Astrocyte (in vitro differentiated cells and primary cell): ENCODE data around the gene MAP4K2. TPM values are rescaled to one million over a fixed set of nuclear protein-coding genes. Genes with fewer than 3 reads are reported as not detected.

Source experiments
- DNase-seq: peaks from one replicate; pipeline ENCODE4 v3.0.0-alpha.2; 2010; ENCODE audit warnings: low read depth
- FAIRE-seq: peaks from 2 replicates; lab custom pipeline; 2011; peaks lifted over from hg19 to GRCh38; lab: Jason Lieb, UNC
- H2AFZ ChIP-seq: 2 replicates; pipeline ENCODE4 v1.6.0; 2012; ENCODE audit warnings: low read depth, low read length, inconsistent platforms
- H3K27ac ChIP-seq: 2 replicates; pipeline ENCODE4 v1.5.1; 2011; ENCODE audit warnings: low read depth, low read length, inconsistent platforms
- H3K27me3 ChIP-seq: 2 replicates; pipeline ENCODE4 v1.6.0; 2011; ENCODE audit warnings: low read length, inconsistent platforms; ENCODE audit not compliant: insufficient read depth
- H3K36me3 ChIP-seq: 2 replicates; pipeline ENCODE4 v1.5.1; 2011; ENCODE audit warnings: low read length, inconsistent platforms; ENCODE audit not compliant: insufficient read depth
- H3K4me1 ChIP-seq: 2 replicates; pipeline ENCODE4 v1.5.1; 2011; ENCODE audit warnings: low read length, inconsistent platforms; ENCODE audit not compliant: insufficient read depth
- H3K4me2 ChIP-seq: 2 replicates; pipeline ENCODE4 v1.6.0; 2012; ENCODE audit warnings: low read length, inconsistent platforms
- H3K4me3 ChIP-seq: 2 replicates; pipeline ENCODE4 v1.5.1; 2011; ENCODE audit warnings: low read depth, mild to moderate bottlenecking, low read length, inconsistent platforms; ENCODE audit not compliant: insufficient read depth
- H3K79me2 ChIP-seq: 2 replicates; pipeline ENCODE4 v1.6.0; 2012; ENCODE audit warnings: mild to moderate bottlenecking, low read length, inconsistent platforms; ENCODE audit not compliant: insufficient read depth
- H3K9ac ChIP-seq: 2 replicates; pipeline ENCODE4 v1.6.0; 2012; ENCODE audit warnings: mild to moderate bottlenecking, low read length, inconsistent platforms
- H3K9me3 ChIP-seq: 2 replicates; pipeline ENCODE4 v1.5.1; 2012; ENCODE audit warnings: low read depth, mild to moderate bottlenecking, low read length, inconsistent platforms; ENCODE audit not compliant: insufficient read depth
- H4K20me1 ChIP-seq: 2 replicates; pipeline ENCODE4 v1.6.0; 2012; ENCODE audit warnings: low read length, inconsistent platforms; ENCODE audit not compliant: insufficient read depth
- H3K27ac Mint-ChIP-seq: one replicate; pipeline ENCODE4 v1.8.0; 2021; ENCODE audit warnings: mild to moderate bottlenecking, mixed read lengths; ENCODE audit not compliant: unreplicated experiment
- H3K27me3 Mint-ChIP-seq: one replicate; pipeline ENCODE4 v1.8.0; 2021; ENCODE audit warnings: low read depth, mixed read lengths; ENCODE audit not compliant: unreplicated experiment
- H3K36me3 Mint-ChIP-seq: one replicate; pipeline ENCODE4 v1.8.0; 2021; ENCODE audit warnings: low read depth, mixed read lengths; ENCODE audit not compliant: unreplicated experiment
- H3K4me1 Mint-ChIP-seq: one replicate; pipeline ENCODE4 v1.8.0; 2021; ENCODE audit warnings: low read depth, mixed read lengths; ENCODE audit not compliant: unreplicated experiment
- H3K4me3 Mint-ChIP-seq: one replicate; pipeline ENCODE4 v1.8.0; 2021; ENCODE audit warnings: mild to moderate bottlenecking, moderate library complexity, mixed read lengths; ENCODE audit not compliant: unreplicated experiment
- H3K9me3 Mint-ChIP-seq: one replicate; pipeline ENCODE4 v1.8.0; 2021; ENCODE audit warnings: mild to moderate bottlenecking, mixed read lengths; ENCODE audit not compliant: unreplicated experiment
- CTCF ChIP-seq: IDR thresholded peaks from 2 replicates; pipeline ENCODE4 v1.5.1; 2011; ENCODE audit warnings: low read depth, mild to moderate bottlenecking, inconsistent platforms, low read length, moderate library complexity; ENCODE audit not compliant: insufficient read depth
- EZH2 ChIP-seq: IDR thresholded peaks from 2 replicates; pipeline ENCODE4 v1.6.1; 2012; ENCODE audit warnings: mild to moderate bottlenecking, low read length, inconsistent platforms; ENCODE audit not compliant: insufficient read depth
- total RNA-seq: library from RNA; stranded (reverse); gene quantifications from 2 replicates; pipeline ENCODE4 v1.2.1, GENCODE V29; 2021

Gene MAP4K2
- total RNA-seq, 1 donor from 2014 or later = 11.2 TPM

GRCh38 chr11:64803846-64804345 lies 882 bp upstream of the MAP4K2 start:
- no peak for TF ChIP-seq EZH2
- no peak for TF ChIP-seq CTCF
- Histone ChIP-seq H4K20me1 (peaks cover 18% of the 10 kb centered on the region), H3K4me3 (peak overlapping the region; percentile 74), H3K27me3 (no peaks in the 10 kb centered on the region), H3K27ac (peak overlapping the region; percentile 8), H3K4me2 (peak overlapping the region; percentile 91), H3K36me3 (peaks cover 2% of the 10 kb centered on the region), H3K9ac (peak overlapping the region; percentile 81), H2AFZ (peak overlapping the region; percentile 23), H3K4me1 (peaks cover 9% of the 10 kb centered on the region), H3K9me3 (no peaks in the 10 kb centered on the region), H3K79me2 (peaks cover 2% of the 10 kb centered on the region)
- Mint-ChIP-seq H3K36me3 (peaks cover 5% of the 10 kb centered on the region), H3K27ac (peak overlapping the region; percentile 94), H3K27me3 (no peaks in the 10 kb centered on the region), H3K9me3 (no peaks in the 10 kb centered on the region), H3K4me3 (peak overlapping the region; percentile 94), H3K4me1 (peaks cover 2% of the 10 kb centered on the region)
- FAIRE-seq (no peak), DNase-seq (no peak)

GRCh38 chr11:64802370-64803157 lies 450 bp downstream of the MAP4K2 start:
- DNase-seq (no peak), FAIRE-seq (no peak)
- no peaks in the 10 kb centered on the region for H3K27me3 ChIP-seq
- peak overlapping the region; percentile 69 for H2AFZ ChIP-seq
- no peaks in the 10 kb centered on the region for H3K27me3 Mint-ChIP-seq
- peak overlapping the region; percentile 49 for H3K4me3 ChIP-seq
- no peaks in the 10 kb centered on the region for H3K79me2 ChIP-seq
- H3K9me3 ChIP-seq = no peaks in the 10 kb centered on the region
- peaks cover 2% of the 10 kb centered on the region for H3K4me1 Mint-ChIP-seq
- peaks cover 15% of the 10 kb centered on the region for H4K20me1 ChIP-seq
- TF ChIP-seq CTCF (no peak), EZH2 (no peak)
- peak overlapping the region; percentile 66 for H3K4me3 Mint-ChIP-seq
- H3K9ac ChIP-seq = peak overlapping the region; percentile 68
- peak overlapping the region; percentile 91 for H3K4me2 ChIP-seq
- no peaks in the 10 kb centered on the region for H3K9me3 Mint-ChIP-seq
- no peak overlapping the region for H3K27ac Mint-ChIP-seq
- peaks cover 9% of the 10 kb centered on the region for H3K4me1 ChIP-seq
- peaks cover 7% of the 10 kb centered on the region for H3K36me3 Mint-ChIP-seq
- H3K36me3 ChIP-seq = peaks cover 2% of the 10 kb centered on the region
- no peak overlapping the region for H3K27ac ChIP-seq
